SH-SY5Y (cell line): ENCODE data around the gene GCK.

ENCODE experiments used
- GATA2 ChIP-seq: IDR thresholded peaks from 2 replicates; pipeline ENCODE4 v1.6.1; 2011; ENCODE audit warnings: mild to moderate bottlenecking, low read depth, low read length
- GATA3 ChIP-seq: IDR thresholded peaks from 2 replicates; pipeline ENCODE4 v1.6.1; 2011; ENCODE audit warnings: low read depth, mild to moderate bottlenecking, low read length, moderate library complexity

GRCh38 chr7:44119829-44120380 lies 69.3 kb downstream of the GCK start:
- TF ChIP-seq GATA2 (no peak), GATA3 (no peak)
